Measurements from ENCODE around the gene AKR1A1.

Gene AKR1A1

DNA sequence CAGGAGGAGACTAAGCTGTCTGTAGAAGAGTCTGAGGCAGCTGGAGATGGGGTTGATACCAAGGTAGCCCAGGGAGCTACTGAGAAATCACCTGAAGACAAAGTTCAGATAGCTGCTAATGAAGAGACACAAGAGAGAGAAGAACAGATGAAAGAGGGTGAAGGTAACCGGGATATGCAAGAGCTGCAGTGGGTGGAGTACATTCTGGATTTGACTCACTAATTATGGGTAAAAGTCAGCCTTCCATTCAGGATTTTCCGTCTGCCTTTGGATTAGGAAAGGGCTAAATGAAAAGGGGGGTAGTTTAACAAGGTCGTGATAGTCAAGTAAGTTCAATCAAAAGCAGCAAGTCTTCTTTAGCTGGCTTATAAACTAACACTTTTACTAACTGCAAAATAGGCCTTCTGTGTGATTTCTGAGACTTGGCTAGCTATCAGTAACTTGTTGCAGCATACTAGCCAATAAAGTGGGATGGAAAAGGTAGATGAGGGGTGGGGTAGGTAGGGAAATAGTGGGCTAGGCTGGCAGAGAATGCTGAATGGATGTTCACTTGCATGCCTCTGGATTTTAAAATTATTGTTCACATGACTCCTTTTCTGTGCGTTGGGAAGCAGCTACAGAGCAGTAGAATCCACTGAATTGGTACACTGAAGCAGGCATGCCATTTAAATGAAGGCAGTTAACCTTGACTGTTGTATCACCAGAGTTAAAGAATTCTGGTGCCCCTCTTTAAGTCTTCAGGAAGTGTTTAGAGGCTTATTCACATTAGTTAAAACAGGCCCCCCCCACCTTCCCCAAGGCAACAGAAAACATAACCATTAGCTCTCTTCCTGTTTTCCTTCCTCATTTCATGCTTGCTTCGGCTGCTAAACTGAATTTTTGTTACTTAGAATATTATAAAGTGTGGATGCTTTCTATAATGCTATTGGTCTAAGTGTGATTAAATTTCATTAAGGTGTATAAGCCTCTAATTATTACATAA is 57.8 kb downstream of the AKR1A1 start:
- FAIRE-seq (no peak), DNase-seq (ENCODE audit: insufficient read length, low spot score) (no peak)

DNA sequence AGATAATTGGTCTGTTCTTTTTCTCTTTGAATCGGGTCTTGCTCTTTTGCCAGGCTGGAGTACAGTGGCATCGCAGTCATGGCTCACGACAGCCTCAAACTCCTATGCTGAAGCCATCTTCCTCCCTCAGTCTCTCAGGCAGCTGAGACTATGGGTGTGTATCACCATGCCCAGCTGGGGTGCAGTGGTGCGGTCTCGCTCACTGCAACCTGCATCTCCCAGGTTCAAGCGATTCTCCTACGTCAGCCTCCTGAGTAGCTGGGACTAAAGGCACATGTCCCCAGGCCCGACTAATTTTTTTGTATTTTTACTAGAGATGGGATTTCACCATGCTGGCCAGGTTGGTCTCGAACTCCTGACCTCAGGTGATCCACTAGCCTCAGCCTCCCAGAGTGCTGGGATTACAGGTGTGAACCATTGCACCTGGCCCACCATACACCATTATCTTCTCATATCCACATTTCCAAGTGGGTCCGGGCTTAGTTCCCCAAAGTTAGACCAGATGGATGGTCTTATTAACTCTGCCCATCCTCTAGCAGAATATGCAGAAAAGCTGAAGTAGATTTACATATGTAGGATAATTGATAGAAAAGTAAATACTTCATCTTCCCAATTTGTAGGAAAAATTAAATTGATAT is 60.1 kb downstream of the AKR1A1 start:
- FAIRE-seq (no peak), DNase-seq (ENCODE audit: insufficient read length, low spot score) (no peak)

DNA sequence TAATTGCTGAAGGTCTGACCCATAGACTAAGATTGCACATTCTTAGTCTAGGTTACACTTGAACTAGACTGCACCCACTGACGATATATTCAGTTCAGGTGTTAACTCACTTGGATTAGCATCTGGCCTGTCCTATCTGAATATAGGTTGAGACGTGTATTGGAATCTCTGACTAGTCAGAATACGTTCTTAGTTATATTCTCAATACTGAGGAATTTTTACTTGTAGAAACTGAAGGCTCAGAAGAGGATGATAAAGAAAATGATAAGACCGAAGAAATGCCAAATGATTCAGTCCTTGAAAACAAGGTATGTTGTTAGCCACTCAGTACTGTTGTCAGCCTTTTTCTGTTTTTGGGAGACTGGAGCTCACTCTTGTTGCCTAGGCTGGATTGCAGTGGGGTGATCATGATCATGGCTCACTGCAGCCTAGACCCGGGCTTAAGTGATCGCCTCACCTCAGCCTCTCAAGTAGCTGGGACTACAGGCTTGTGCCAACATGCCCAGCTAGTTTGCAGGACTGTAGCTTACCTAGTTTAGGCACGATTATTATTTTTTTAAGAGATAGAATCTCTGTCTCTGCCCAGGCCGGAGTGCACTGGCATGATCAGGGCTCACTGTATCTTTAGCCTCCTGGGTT is 62.4 kb downstream of the AKR1A1 start:
- no peak for DNase-seq (ENCODE audit: insufficient read length, low spot score)
- no peak for FAIRE-seq

GRCh38 chr1:45615885-45616284 is 65.3 kb downstream of the AKR1A1 start:
- FAIRE-seq (no peak), DNase-seq (ENCODE audit: insufficient read length, low spot score) (no peak)

DNA sequence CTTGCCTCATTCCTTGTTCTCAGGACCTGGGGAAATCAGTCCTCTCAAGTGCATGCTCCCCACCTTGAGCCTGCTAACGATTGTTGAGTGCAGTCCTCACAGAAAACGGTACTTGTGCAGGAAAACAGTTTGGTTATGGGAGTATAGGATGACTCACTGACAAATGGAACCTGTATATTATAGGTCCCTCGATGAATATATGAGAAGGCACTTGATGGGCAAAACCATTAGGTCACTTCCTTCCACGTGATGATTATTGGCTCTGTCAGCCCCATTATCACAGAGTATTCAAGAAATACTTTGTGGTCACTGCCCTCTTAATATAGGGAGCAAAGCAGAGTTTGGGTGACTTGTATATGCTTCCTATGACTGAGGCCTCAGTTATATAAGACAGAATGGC is 67.0 kb downstream of the AKR1A1 start:
- DNase-seq (ENCODE audit: insufficient read length, low spot score) (no peak), FAIRE-seq (no peak)

DNA sequence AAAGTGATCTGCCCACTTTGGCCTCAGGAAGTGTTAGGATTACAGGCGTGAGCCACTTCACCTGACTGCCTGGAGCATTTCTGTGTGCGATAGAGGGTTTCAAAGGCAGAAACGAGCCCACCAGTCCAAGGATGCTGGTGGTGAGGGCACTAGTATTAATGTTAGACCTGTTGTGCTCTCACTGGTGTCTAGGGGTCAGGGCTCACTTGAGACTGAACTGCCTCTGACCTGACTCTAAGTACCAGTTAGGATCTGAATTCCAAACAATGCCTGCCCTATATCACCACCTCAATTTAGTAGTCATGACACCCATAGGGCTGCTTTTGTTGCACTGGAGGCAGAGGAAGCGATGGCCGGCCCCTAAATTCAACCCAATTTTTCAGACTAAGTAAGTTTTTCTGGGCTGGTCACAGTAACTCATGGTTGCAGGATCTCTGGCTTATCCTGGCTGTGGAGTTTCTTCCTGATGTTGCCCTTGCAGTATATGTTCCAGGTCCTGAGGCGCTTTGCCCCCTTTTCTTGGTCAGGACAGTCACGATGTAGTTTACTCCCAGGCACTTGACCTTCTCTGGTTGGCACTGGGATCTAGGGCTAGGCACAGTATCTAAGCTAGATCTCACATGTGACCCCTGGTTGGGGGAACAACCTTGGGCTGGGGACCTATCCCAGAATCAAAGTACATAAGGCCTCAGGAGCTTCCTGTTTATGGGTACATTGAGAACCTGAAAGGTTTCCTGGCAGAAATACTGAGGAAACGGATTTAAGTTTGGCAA is 68.7 kb downstream of the AKR1A1 start:
- FAIRE-seq (no peak), DNase-seq (ENCODE audit: insufficient read length, low spot score) (no peak)
